ENCODE data around the gene CAPN11.

DNA sequence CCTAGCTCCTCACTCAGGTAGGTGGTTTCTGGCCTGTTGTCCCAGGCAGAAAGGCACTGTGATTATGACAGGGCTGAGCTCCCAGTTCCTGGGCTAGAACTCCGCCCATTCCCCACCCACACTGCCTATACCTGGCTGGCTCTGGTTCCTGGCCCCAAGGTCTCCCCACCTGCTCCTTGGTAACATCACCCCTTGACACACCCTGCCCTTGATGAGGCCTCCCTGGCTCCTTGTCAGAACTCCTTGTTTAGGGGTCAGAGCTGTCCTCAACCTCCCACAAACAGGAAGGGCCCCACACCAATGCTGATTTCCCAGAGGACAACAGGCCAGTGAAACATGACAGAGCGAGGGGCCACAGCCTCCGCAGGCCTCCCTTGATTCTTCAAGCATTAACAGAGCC lies 42.6 kb downstream of the CAPN11 start:
- TF ChIP-seq, protein P1, sequence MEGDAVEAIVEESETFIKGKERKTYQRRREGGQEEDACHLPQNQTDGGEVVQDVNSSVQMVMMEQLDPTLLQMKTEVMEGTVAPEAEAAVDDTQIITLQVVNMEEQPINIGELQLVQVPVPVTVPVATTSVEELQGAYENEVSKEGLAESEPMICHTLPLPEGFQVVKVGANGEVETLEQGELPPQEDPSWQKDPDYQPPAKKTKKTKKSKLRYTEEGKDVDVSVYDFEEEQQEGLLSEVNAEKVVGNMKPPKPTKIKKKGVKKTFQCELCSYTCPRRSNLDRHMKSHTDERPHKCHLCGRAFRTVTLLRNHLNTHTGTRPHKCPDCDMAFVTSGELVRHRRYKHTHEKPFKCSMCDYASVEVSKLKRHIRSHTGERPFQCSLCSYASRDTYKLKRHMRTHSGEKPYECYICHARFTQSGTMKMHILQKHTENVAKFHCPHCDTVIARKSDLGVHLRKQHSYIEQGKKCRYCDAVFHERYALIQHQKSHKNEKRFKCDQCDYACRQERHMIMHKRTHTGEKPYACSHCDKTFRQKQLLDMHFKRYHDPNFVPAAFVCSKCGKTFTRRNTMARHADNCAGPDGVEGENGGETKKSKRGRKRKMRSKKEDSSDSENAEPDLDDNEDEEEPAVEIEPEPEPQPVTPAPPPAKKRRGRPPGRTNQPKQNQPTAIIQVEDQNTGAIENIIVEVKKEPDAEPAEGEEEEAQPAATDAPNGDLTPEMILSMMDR (IDR thresholded peaks at IDR 0.05) = no peak
- TF ChIP-seq POLR2A (IDR thresholded peaks at IDR 0.05) = no peak
